HEK293 (cell line): ENCODE results near the gene HMGN4.

Source experiments
- GFI1B ChIP-seq: fragments of 450-650 bp; formaldehyde crosslinking; IDR thresholded peaks from 2 replicates; pipeline ENCODE4 v1.5.1; 2016; ENCODE audit warnings: missing biosample characterization, missing genetic modification characterization
- HOXA7 ChIP-seq: sonication (generic); formaldehyde crosslinking; IDR thresholded peaks from 2 replicates; pipeline ENCODE4 v1.8.1; 2022; ENCODE audit warnings: missing genetic modification reagents, borderline replicate concordance
- KLF16 ChIP-seq: fragments of 450-650 bp; formaldehyde crosslinking; IDR thresholded peaks from 2 replicates; pipeline ENCODE4 v1.5.1; 2017; ENCODE audit warnings: missing biosample characterization, missing genetic modification characterization
- MYNN ChIP-seq: fragments of 450-650 bp; formaldehyde crosslinking; IDR thresholded peaks from 2 replicates; pipeline ENCODE4 v1.5.1; 2016; ENCODE audit warnings: missing biosample characterization, missing genetic modification characterization, borderline replicate concordance
- PATZ1 ChIP-seq: fragments of 450-650 bp; formaldehyde crosslinking; IDR thresholded peaks from 2 replicates; pipeline ENCODE4 v1.5.1; 2016; ENCODE audit warnings: missing biosample characterization, missing genetic modification characterization
- YY2 ChIP-seq: fragments of 450-650 bp; formaldehyde crosslinking; IDR thresholded peaks from 2 replicates; pipeline ENCODE4 v1.5.1; 2016; ENCODE audit warnings: missing biosample characterization, missing genetic modification characterization
- ZBTB1 ChIP-seq: fragments of 450-650 bp; formaldehyde crosslinking; IDR thresholded peaks from 2 replicates; pipeline ENCODE4 v1.5.1; 2016; ENCODE audit warnings: missing biosample characterization, missing genetic modification characterization
- ZBTB49 ChIP-seq: fragments of 450-650 bp; formaldehyde crosslinking; IDR thresholded peaks from 2 replicates; pipeline ENCODE4 v1.5.1; 2016; ENCODE audit warnings: missing biosample characterization, missing genetic modification characterization, low read depth
- ZFP37 ChIP-seq: fragments of 450-650 bp; formaldehyde crosslinking; IDR thresholded peaks from 2 replicates; pipeline ENCODE4 v1.5.1; 2016; ENCODE audit warnings: missing biosample characterization, missing genetic modification characterization
- ZNF184 ChIP-seq: fragments of 450-650 bp; IDR thresholded peaks from 2 replicates; pipeline ENCODE4 v1.5.1; 2018; ENCODE audit warnings: missing biosample characterization, mild to moderate bottlenecking, missing genetic modification characterization
- ZNF19 ChIP-seq: fragments of 450-650 bp; formaldehyde crosslinking; IDR thresholded peaks from 2 replicates; pipeline ENCODE4; 2016; ENCODE audit warnings: missing biosample characterization, missing genetic modification characterization, low read depth
- ZNF433 ChIP-seq: fragments of 450-650 bp; formaldehyde crosslinking; IDR thresholded peaks from 2 replicates; pipeline ENCODE4 v1.5.1; 2016; ENCODE audit warnings: missing biosample characterization, missing genetic modification characterization, low read depth
- ZNF473 ChIP-seq: fragments of 450-650 bp; formaldehyde crosslinking; IDR thresholded peaks from 2 replicates; pipeline ENCODE4 v1.5.1; 2017; ENCODE audit warnings: missing biosample characterization, missing genetic modification characterization
- ZNF521 ChIP-seq: fragments of 450-650 bp; formaldehyde crosslinking; IDR thresholded peaks from 2 replicates; pipeline ENCODE4 v1.5.1; 2017; ENCODE audit warnings: missing biosample characterization, mild to moderate bottlenecking, missing genetic modification characterization
- ZNF530 ChIP-seq: fragments of 450-650 bp; formaldehyde crosslinking; IDR thresholded peaks from 2 replicates; pipeline ENCODE4 v1.5.1; 2016; ENCODE audit warnings: low read depth, missing biosample characterization, missing genetic modification characterization
- ZNF548 ChIP-seq: fragments of 450-650 bp; formaldehyde crosslinking; IDR thresholded peaks from 2 replicates; pipeline ENCODE4 v1.5.1; 2016; ENCODE audit warnings: missing biosample characterization, missing genetic modification characterization
- ZNF600 ChIP-seq: fragments of 450-650 bp; formaldehyde crosslinking; IDR thresholded peaks from 2 replicates; pipeline ENCODE4 v1.5.1; 2016; ENCODE audit warnings: missing biosample characterization, missing genetic modification characterization
- ZNF610 ChIP-seq: fragments of 450-650 bp; formaldehyde crosslinking; IDR thresholded peaks from 2 replicates; pipeline ENCODE4 v1.5.1; 2016; ENCODE audit warnings: missing biosample characterization, missing genetic modification characterization, borderline replicate concordance
- ZNF624 ChIP-seq: fragments of 450-650 bp; formaldehyde crosslinking; IDR thresholded peaks from 2 replicates; pipeline ENCODE4 v1.5.1; 2017; ENCODE audit warnings: missing biosample characterization, missing genetic modification characterization
- ZNF660 ChIP-seq: fragments of 450-650 bp; IDR thresholded peaks from 2 replicates; pipeline ENCODE4 v1.5.1; 2018; ENCODE audit warnings: missing biosample characterization, mild to moderate bottlenecking, missing genetic modification characterization
- ZNF701 ChIP-seq: fragments of 450-650 bp; formaldehyde crosslinking; IDR thresholded peaks from 2 replicates; pipeline ENCODE4 v1.5.1; 2016; ENCODE audit warnings: missing biosample characterization, missing genetic modification characterization
- ZNF747 ChIP-seq: fragments of 450-650 bp; formaldehyde crosslinking; IDR thresholded peaks from 2 replicates; pipeline ENCODE4 v1.5.1; 2016; ENCODE audit warnings: missing biosample characterization, missing genetic modification characterization
- ZNF768 ChIP-seq: fragments of 450-650 bp; formaldehyde crosslinking; IDR thresholded peaks from 2 replicates; pipeline ENCODE4 v1.5.1; 2018; ENCODE audit warnings: missing biosample characterization, mild to moderate bottlenecking, missing genetic modification characterization
- ZNF843 ChIP-seq: fragments of 450-650 bp; formaldehyde crosslinking; IDR thresholded peaks from 2 replicates; pipeline ENCODE4 v1.5.1; 2016; ENCODE audit warnings: missing biosample characterization, missing genetic modification characterization
- ZSCAN16 ChIP-seq: fragments of 450-650 bp; formaldehyde crosslinking; IDR thresholded peaks from 2 replicates; pipeline ENCODE4 v1.5.1; 2016; ENCODE audit warnings: missing biosample characterization, missing genetic modification characterization
- TF ChIP-seq, protein P1 (sequence below): fragments of 450-650 bp; formaldehyde crosslinking; conservative IDR thresholded peaks from 2 replicates; pipeline ENCODE4 v1.5.1; 2016; ENCODE audit warnings: low read depth, missing biosample characterization, missing genetic modification characterization
- TF ChIP-seq, protein P2 (sequence below): fragments of 450-650 bp; formaldehyde crosslinking; IDR thresholded peaks from 2 replicates; pipeline ENCODE4 v1.5.1; 2016; ENCODE audit warnings: missing biosample characterization, missing genetic modification characterization
- TF ChIP-seq, protein P3 (sequence below): IDR thresholded peaks from 2 replicates; pipeline ENCODE4 v1.6.1; 2011; ENCODE audit warnings: mild to moderate bottlenecking, low read depth, low read length, borderline replicate concordance

HMGN4 gene

GRCh38 chr6:26537160-26537845 lies 863 bp upstream of the HMGN4 start (continued):
- TF ChIP-seq, protein P1, sequence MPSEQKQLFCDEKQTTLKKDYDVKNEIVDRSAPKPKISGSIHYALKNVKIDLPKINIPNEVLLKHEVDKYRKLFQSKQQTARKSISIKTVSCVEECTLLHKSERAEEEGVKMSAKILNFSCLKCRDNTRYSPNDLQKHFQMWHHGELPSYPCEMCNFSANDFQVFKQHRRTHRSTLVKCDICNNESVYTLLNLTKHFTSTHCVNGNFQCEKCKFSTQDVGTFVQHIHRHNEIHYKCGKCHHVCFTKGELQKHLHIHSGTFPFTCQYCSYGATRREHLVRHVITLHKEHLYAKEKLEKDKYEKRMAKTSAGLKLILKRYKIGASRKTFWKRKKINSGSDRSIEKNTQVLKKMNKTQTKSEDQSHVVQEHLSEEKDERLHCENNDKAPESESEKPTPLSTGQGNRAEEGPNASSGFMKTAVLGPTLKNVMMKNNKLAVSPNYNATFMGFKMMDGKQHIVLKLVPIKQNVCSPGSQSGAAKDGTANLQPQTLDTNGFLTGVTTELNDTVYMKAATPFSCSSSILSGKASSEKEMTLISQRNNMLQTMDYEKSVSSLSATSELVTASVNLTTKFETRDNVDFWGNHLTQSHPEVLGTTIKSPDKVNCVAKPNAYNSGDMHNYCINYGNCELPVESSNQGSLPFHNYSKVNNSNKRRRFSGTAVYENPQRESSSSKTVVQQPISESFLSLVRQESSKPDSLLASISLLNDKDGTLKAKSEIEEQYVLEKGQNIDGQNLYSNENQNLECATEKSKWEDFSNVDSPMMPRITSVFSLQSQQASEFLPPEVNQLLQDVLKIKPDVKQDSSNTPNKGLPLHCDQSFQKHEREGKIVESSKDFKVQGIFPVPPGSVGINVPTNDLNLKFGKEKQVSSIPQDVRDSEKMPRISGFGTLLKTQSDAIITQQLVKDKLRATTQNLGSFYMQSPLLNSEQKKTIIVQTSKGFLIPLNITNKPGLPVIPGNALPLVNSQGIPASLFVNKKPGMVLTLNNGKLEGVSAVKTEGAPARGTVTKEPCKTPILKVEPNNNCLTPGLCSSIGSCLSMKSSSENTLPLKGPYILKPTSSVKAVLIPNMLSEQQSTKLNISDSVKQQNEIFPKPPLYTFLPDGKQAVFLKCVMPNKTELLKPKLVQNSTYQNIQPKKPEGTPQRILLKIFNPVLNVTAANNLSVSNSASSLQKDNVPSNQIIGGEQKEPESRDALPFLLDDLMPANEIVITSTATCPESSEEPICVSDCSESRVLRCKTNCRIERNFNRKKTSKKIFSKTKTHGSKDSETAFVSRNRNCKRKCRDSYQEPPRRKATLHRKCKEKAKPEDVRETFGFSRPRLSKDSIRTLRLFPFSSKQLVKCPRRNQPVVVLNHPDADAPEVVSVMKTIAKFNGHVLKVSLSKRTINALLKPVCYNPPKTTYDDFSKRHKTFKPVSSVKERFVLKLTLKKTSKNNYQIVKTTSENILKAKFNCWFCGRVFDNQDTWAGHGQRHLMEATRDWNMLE (tag by site-specific recombination) = no peak; the same call in 1 of the 2 replicates
- TF ChIP-seq ZNF768 (tag by site-specific recombination) = 0 out of 2 replicates have a peak, but pooled peaks have one; percentile 14
- peak; percentile 47; the same call in 1 of the 2 replicates for TF ChIP-seq ZNF843 (tag by site-specific recombination)
- TF ChIP-seq ZNF660 (tag by site-specific recombination) = peak; percentile 99
- TF ChIP-seq ZNF624 (tag by site-specific recombination) = peak; percentile 90; the same call in 1 of the 2 replicates
- no peak; the same call in 1 of the 2 replicates for TF ChIP-seq KLF16 (tag by site-specific recombination)
- peak; percentile 90 for TF ChIP-seq ZFP37 (tag by site-specific recombination)
- peak; percentile 83; the same call in 1 of the 2 replicates for TF ChIP-seq ZNF184 (tag by site-specific recombination)
- peak; percentile 85 for TF ChIP-seq ZNF600 (tag by site-specific recombination)
- no peak for TF ChIP-seq ZNF521 (tag by site-specific recombination)
- TF ChIP-seq ZSCAN16 (tag by site-specific recombination) = no peak
- TF ChIP-seq, protein P2, sequence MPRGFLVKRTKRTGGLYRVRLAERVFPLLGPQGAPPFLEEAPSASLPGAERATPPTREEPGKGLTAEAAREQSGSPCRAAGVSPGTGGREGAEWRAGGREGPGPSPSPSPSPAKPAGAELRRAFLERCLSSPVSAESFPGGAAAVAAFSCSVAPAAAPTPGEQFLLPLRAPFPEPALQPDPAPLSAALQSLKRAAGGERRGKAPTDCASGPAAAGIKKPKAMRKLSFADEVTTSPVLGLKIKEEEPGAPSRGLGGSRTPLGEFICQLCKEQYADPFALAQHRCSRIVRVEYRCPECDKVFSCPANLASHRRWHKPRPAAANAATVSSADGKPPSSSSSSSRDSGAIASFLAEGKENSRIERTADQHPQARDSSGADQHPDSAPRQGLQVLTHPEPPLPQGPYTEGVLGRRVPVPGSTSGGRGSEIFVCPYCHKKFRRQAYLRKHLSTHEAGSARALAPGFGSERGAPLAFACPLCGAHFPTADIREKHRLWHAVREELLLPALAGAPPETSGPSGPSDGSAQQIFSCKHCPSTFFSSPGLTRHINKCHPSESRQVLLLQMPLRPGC (tag by site-specific recombination) = peak; percentile 88
- peak; percentile 44; the same call in 1 of the 2 replicates for TF ChIP-seq ZNF530 (tag by site-specific recombination)
- no peak for TF ChIP-seq HOXA7 (CRISPR knock-in tag)
- TF ChIP-seq ZNF473 (tag by site-specific recombination) = no peak
- peak; percentile 61; the same call in 1 of the 2 replicates for TF ChIP-seq ZNF610 (tag by site-specific recombination)
- TF ChIP-seq ZNF19 (tag by site-specific recombination) = no peak
- no peak for TF ChIP-seq ZNF701 (tag by site-specific recombination)
- TF ChIP-seq, protein P3, sequence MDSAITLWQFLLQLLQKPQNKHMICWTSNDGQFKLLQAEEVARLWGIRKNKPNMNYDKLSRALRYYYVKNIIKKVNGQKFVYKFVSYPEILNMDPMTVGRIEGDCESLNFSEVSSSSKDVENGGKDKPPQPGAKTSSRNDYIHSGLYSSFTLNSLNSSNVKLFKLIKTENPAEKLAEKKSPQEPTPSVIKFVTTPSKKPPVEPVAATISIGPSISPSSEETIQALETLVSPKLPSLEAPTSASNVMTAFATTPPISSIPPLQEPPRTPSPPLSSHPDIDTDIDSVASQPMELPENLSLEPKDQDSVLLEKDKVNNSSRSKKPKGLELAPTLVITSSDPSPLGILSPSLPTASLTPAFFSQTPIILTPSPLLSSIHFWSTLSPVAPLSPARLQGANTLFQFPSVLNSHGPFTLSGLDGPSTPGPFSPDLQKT = no peak
- TF ChIP-seq MYNN (tag by site-specific recombination) = no peak
- TF ChIP-seq ZBTB1 = no peak
- peak; percentile 49 for TF ChIP-seq YY2 (tag by site-specific recombination)
- no peak for TF ChIP-seq ZNF548 (tag by site-specific recombination)
- TF ChIP-seq ZBTB49 (tag by site-specific recombination) = no peak
- TF ChIP-seq PATZ1 (tag by site-specific recombination) = peak; percentile 30; the same call in 1 of the 2 replicates
- TF ChIP-seq ZNF747 (tag by site-specific recombination) = no peak
- TF ChIP-seq GFI1B = peak; percentile 16; the same call in 1 of the 2 replicates
- no peak for TF ChIP-seq ZNF433 (tag by site-specific recombination)
